CD4-positive, alpha-beta T cell treated with Interleukin-6 at 100 ng/mL for 8 hours (primary cell): ENCODE data around the gene DNAJB12.
"Not testable (repeated sequence)": the region's sequence is repeated elsewhere in the genome, so short reads cannot be mapped to it uniquely, and the experiment has no call there.

ENCODE experiments used
- DNase-seq: peaks from one replicate; pipeline ENCODE4 v3.0.0-alpha.2; 2020; ENCODE audit warnings: mixed read lengths, low spot score

DNAJB12 gene

GRCh38 chr10:72316748-72317435 is 37.8 kb downstream of the DNAJB12 start:
- peak; percentile 75 for DNase-seq

GRCh38 chr10:72316386-72316700 is 38.4 kb downstream of the DNAJB12 start:
- DNase-seq, result no peak

- DNase-seq, result no peak
These were observed 38.9 kb downstream of the DNAJB12 start for GRCh38 chr10:72315611-72316385.

DNA sequence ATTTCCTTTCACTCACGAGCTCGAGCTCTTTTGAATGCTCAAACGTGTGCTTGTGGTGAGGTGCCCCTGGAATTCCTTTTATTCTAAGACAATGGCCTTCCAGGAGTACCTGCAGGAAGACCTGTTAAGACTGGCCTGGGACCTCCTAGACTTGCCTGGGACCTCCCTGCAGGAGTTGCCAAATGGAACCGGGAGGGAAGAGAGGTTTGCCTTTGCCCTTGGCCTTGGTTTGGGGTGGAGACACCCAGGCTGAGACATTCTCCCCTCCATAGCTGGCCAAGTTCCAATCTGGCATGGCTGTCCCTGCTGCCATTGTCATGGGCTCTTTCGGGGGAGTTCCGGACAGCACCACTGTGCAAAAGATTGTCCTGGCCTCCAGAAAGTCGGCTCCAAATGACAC is 39.7 kb downstream of the DNAJB12 start:
- no peak for DNase-seq

DNA sequence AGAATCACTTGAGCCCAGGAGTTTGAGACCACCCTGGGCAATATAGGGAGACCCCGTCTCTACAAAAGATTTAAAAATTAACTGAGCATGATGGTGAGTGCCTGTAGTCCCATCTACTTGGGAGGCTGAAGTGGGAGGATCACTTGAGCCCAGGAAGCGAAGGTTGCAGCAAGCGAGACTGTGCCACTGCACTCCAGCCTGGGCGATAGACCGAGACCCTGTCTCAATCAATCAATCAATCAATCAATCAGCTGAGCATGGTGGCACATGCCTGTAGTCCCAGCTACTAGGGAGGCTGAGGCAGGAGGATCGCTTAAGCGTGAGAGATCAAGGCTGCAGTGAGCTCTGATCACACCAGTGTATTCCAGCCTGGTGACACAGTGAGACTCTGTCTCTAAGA is 40.5 kb downstream of the DNAJB12 start:
- no peak for DNase-seq

DNA sequence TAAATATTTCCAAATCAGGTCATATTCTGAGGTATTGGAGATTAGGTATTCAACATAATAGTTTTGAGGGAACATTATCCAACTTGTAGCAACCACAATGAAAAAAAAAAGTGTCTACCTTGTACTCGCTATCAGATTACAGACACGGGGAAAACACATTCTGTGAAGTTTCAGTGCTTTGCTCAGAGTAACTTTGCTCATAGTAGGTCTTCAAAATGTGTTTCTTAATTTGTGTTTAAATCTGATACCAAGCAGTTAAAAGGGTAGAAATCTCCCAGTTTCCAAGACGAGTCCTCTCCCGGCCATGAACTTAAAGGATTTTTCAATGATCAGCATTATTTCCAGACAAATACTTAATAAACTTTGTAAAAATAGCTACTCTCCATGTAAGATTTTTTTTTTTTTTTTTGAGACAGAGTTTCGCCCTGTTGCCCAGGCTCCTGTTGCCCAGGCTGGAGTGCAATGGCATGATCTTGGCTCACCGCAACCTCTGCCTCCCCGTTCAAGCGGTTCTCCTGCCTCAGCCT is 41.8 kb downstream of the DNAJB12 start:
- no peak for DNase-seq

DNA sequence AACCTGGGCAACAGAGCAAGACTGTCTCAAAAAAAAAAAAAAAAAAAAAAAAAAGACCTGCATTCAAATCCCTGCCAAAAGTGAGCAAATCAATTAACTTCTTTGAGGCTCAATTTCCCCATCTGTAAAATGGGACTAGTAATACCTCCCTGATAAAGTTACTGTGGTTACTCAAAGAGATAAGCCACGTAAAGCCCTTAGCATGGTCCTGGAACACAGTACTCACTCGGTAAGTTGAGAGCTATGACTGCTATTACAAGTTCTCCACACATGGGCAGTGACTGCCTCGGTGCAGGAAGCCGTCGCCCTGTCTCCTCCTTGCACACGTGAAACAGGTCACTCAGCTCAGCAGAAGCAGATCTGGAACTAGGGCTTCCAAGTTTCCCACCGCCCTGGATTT is 43.1 kb downstream of the DNAJB12 start:
- no peak for DNase-seq

GRCh38 chr10:72310636-72311035 is 44.1 kb downstream of the DNAJB12 start:
- no peak for DNase-seq

GRCh38 chr10:72310241-72310633 is 44.5 kb downstream of the DNAJB12 start:
- no peak for DNase-seq

DNA sequence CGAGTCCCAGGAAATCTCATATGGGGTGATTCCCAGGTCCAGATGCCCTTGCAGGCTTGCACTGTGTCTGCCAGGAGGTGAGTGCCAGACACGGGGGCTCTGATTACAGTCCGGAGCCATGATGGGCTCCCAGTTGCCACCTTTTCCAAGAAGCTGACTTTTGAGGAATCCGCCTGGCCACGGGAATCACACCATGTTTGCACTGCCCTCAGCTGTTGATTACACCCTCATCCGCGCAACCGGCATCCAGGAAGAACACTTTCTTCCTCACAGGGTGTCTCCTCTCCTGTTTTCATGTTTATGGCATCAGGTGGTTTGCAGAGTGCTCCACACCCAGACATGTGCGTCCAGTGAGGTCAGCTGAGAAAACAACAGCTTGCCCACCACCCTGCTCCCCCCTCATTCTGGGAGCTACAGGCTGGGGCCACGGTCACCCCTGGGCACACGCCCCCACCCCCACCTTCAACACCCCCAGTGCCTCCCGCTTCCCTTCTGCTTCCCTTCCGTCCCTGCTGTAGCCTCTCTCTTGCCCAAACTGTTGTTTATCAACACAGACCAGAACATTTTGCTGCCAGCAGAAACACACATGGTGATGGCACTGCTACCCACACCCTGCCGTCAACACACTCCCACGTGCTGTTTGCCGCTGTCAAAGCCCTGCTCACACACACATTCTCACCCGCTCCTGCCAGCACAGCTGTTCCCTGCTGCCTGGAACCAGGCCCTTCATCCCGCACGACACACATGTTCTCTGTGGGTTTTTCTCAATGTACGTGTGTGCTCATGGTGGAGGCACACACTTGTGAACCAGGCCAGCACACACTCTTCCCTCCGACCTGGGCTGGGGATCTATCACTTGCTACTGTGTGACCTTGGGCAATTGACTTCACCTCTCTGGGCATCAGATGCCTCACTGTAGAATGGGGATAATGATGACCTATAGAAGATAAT is 45.2 kb downstream of the DNAJB12 start:
- DNase-seq, result no peak

- no peak for DNase-seq
These were observed 46.3 kb downstream of the DNAJB12 start for GRCh38 chr10:72308320-72308987.

- not testable (repeated sequence) for DNase-seq
These were observed 47.0 kb downstream of the DNAJB12 start for GRCh38 chr10:72307711-72308110.

DNA sequence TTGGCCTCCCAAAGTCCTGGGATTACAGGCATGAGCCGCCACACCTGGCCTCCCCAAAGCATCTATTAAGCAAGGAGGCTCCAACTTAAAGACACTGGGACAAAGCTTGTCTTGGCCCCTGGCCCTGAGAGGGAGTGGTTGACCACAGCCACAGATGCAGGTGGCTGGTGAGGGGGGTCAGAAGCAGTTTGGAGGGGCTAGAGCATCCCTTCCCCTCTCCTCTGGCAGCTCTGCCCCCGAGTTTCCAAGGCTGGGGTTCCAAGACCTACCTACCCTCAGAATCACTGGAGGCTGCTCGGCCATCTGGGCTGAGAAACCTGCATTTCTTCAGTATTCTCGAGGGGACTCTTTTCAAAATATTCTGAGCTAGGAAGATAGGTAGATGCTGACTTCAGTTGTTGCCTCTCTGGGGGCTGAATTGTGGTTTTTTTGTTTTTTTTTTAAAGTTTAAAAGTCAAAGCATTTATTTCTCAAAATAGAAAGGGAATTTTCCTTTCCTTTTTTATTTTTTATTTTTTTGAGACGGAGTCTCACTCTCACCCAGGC is 48.4 kb downstream of the DNAJB12 start:
- DNase-seq, result no peak

- DNase-seq, result no peak
These were observed 51.1 kb downstream of the DNAJB12 start for GRCh38 chr10:72303424-72304128.

DNA sequence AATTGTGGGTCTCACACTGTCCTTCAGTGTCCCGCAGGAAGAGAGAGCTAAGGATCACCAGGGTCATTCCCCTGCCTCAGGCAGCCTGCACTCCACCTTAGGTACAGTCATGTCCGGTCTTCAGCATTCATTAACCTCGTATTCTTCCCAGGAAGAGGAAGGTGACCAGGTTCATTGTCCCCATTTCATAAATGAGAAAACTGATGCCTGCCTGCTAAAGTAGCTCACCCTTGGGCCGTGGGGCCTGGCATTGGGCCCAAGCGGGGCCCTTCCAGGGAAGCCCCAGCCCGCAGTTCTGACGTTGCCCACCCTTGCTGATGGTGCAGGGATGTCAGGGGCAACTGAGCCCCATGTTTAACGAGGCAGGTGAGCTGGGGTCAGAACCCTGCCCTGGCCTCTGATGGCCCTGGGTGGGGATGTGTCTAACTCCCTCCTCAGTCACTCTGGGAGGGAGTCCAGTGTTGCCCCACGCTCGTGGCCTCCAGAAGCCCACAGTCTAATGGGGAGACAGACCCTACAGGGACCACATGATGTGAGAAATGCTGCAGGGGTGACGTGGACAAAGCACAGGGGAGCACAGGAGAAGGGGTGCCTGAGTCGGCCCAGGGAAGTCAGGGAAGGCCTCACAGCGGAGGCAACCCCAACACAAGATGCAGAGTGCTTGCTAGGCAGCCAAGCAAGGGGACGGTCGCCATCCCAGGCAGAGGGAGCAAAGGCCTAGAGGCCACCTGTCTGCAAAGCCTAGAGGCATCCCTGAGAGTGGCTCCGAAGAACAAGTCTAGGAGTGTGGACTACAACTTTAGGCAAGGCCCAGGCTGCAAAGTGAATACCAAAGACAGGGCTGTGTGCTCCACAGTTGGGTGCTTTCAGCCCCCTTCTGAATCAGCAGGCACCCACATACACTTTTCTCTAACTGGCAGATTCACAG is 55.9 kb downstream of the DNAJB12 start:
- DNase-seq, result no peak

DNA sequence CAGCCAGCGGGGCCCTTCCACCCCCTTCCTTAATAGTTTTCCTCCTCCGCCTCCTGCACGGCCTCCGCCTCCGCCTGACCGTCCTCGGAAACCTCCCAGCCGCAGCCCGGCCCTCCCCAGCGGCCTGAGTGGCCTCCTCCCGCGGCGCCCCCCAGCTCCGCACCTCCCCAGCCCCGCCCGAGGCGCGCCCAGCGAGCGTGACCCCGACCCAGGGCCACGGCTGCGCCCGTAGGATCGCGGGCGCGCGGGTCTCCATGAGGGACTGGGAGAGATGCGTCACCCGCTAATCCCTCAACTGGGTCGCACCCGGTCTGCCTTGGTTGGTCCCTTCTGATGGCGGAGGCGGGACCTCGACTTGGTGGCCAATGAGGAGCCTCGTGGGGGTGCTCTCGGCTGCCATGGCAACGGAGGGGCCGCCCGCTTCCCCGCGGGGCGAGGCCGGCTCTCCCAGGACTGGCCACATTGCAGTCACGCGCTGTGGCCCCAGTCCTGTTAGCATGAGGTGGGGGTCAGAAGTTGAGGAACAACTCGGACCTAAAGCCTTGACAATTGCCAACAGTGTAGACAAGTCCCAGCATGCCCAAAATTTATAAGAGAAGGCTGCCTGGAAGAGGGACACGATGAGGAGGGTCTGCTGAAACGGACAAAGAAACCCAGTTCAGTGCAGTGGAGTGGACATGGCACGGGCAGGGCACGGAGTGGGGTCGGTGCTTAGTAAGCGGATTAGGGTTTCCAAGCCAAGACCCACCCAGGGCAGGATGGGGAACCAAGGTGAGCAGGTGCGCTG is 56.7 kb downstream of the DNAJB12 start:
- peak; percentile 89 for DNase-seq

DNA sequence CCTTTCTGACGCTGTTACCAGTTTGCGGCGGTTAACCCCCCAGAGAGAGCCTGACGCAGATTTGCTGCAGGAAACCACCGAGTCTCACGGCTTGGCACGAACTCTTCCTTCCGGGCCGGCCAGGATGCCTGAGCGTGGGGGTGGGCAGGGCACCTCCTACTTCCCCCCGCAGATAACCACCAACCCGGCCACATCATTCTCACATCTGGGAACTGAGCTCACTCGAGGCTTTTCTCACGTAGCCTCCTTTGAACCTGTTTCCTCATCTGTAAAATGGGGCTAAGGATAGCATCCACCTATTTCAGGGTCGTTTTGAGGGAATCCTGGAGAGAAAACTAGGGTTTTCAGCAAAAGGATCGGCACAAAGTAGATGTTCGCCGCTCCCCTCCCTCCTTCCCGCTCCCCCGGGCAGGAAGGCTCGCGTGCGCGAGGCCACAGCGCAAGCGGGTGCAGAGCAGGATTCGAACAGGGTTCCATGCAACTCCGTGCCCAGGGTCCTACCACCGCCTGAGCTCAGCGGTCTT is 57.4 kb downstream of the DNAJB12 start:
- DNase-seq, result peak; percentile 96

GRCh38 chr10:72296829-72297280 is 57.9 kb downstream of the DNAJB12 start:
- DNase-seq, result not testable (repeated sequence)
